TTC549 (cell line): ENCODE results near the gene PHC2.

ENCODE experiments used
- FAIRE-seq: peaks from 2 replicates; lab custom pipeline; 2012; peaks lifted over from hg19 to GRCh38; lab: Jason Lieb, UNC

The PHC2 gene

GRCh38 chr1:33330361-33330890 lies 100.5 kb downstream of the PHC2 start:
- no peak for FAIRE-seq

- no peak for FAIRE-seq
These were observed 101.1 kb downstream of the PHC2 start for GRCh38 chr1:33329600-33330305.

- FAIRE-seq, result no peak
These were observed 102.1 kb downstream of the PHC2 start for GRCh38 chr1:33328817-33329216.

- no peak for FAIRE-seq
These were observed 103.1 kb downstream of the PHC2 start for GRCh38 chr1:33327587-33328325.

- no peak for FAIRE-seq
These were observed 104.1 kb downstream of the PHC2 start for GRCh38 chr1:33326785-33327184.

GRCh38 chr1:33324677-33325575 lies 106.0 kb downstream of the PHC2 start:
- FAIRE-seq, result no peak

- FAIRE-seq, result no peak
These were observed 107.0 kb downstream of the PHC2 start for GRCh38 chr1:33323663-33324477.

- no peak for FAIRE-seq
These were observed 107.9 kb downstream of the PHC2 start for GRCh38 chr1:33322870-33323585.

- no peak for FAIRE-seq
These were observed 108.8 kb downstream of the PHC2 start for GRCh38 chr1:33322109-33322508.

GRCh38 chr1:33321178-33321577 lies 109.7 kb downstream of the PHC2 start:
- FAIRE-seq, result no peak

GRCh38 chr1:33320619-33321165 lies 110.2 kb downstream of the PHC2 start, which contains the start of gene A3GALT2:
A3GALT2 (minus strand) TSS chr1:33321098; CDS start chr1:33321098, 0 bp downstream.
- no peak for FAIRE-seq

GRCh38 chr1:33319949-33320618 lies 110.8 kb downstream of the PHC2 start:
- no peak for FAIRE-seq

GRCh38 chr1:33319186-33319948 lies 111.5 kb downstream of the PHC2 start:
- no peak for FAIRE-seq

- no peak for FAIRE-seq
These were observed 112.9 kb downstream of the PHC2 start for GRCh38 chr1:33317946-33318345.

- FAIRE-seq, result no peak
These were observed 113.5 kb downstream of the PHC2 start for GRCh38 chr1:33317354-33317753.

- no peak for FAIRE-seq
These were observed 114.3 kb downstream of the PHC2 start for GRCh38 chr1:33316601-33317000.

GRCh38 chr1:33314416-33314815 lies 116.5 kb downstream of the PHC2 start:
- no peak for FAIRE-seq

- FAIRE-seq, result no peak
These were observed 118.5 kb downstream of the PHC2 start for GRCh38 chr1:33312413-33312749.

- no peak for FAIRE-seq
These were observed 119.0 kb downstream of the PHC2 start for GRCh38 chr1:33311706-33312412.
